Stimulated activated CD4-positive, alpha-beta T cell treated with anti-CD3 and anti-CD28 coated beads, Interleukin-1b, Interleukin-23, amount 100 ng/mL, for 1 hour (primary cell): Measurements from ENCODE around the gene CEACAM21.

ENCODE experiments used
- DNase-seq, 2 donors: peaks; one replicate each; pipeline ENCODE4 v3.0.0-alpha.2; 2020; ENCODE audit warnings: low read depth in 2 of 2

CEACAM21 gene

GRCh38 chr19:41584931-41585330 lies 9.0 kb downstream of the CEACAM21 start:
- DNase-seq = no peak

GRCh38 chr19:41586064-41586463 lies 10.1 kb downstream of the CEACAM21 start:
- DNase-seq = no peak

GRCh38 chr19:41587101-41587837 lies 11.3 kb downstream of the CEACAM21 start:
- DNase-seq = no peak

GRCh38 chr19:41587838-41588210 lies 11.9 kb downstream of the CEACAM21 start:
- DNase-seq = no peak

GRCh38 chr19:41588497-41589209 lies 12.7 kb downstream of the CEACAM21 start:
- no peak for DNase-seq

GRCh38 chr19:41589371-41589770 lies 13.4 kb downstream of the CEACAM21 start:
- DNase-seq = no peak

GRCh38 chr19:41590936-41591335 lies 15.0 kb downstream of the CEACAM21 start:
- no peak for DNase-seq

GRCh38 chr19:41591951-41592562 lies 16.1 kb downstream of the CEACAM21 start:
- no peak for DNase-seq

GRCh38 chr19:41595258-41595889 lies 19.4 kb downstream of the CEACAM21 start:
- peak; percentile 34 to 41 for DNase-seq

- DNase-seq = no peak
Measured at GRCh38 chr19:41595890-41596280, 19.9 kb downstream of the CEACAM21 start.

- DNase-seq = peak; percentile 51 to 52
Measured at GRCh38 chr19:41597600-41598041, 21.7 kb downstream of the CEACAM21 start.

GRCh38 chr19:41599175-41599966 lies 23.4 kb downstream of the CEACAM21 start:
- no peak for DNase-seq

GRCh38 chr19:41601771-41602170 lies 25.8 kb downstream of the CEACAM21 start:
- no peak for DNase-seq

- no peak for DNase-seq
Measured at GRCh38 chr19:41604831-41605230, 28.9 kb downstream of the CEACAM21 start.

GRCh38 chr19:41606215-41606837 lies 30.4 kb downstream of the CEACAM21 start:
- no peak for DNase-seq

GRCh38 chr19:41607668-41608067 lies 31.7 kb downstream of the CEACAM21 start:
- DNase-seq = no peak

GRCh38 chr19:41610789-41611188 lies 34.8 kb downstream of the CEACAM21 start:
- no peak for DNase-seq

GRCh38 chr19:41612483-41612882 lies 36.5 kb downstream of the CEACAM21 start:
- no peak for DNase-seq

- no peak for DNase-seq
Measured at GRCh38 chr19:41615207-41615606, 39.2 kb downstream of the CEACAM21 start.

GRCh38 chr19:41616792-41617621 lies 41.0 kb downstream of the CEACAM21 start:
- DNase-seq = no peak
